Fibroblast of skin of right quadriceps (primary cell): ENCODE data around the gene TMEM184C.

ENCODE experiments used
- DNase-seq: peaks from one replicate; pipeline ENCODE4 v3.0.0-alpha.2; 2013

The TMEM184C gene

DNA sequence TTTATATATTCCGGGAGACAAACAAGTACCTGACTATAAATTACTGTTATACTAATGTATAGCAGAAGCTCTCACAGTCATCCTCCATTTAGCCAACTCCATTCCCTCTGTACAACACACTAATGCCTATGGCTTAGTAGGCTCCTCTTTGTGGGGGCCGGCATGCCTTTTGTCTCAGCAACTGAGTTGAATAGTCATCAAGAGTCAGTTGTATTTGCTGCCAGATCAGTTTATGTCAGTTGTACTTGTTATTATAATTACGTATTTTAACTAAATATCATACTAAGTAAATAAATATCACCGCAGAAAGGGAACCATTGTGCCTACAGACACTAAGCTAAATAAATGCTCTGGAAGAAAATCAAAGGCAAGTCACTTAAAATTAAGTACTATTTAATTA lies 56.9 kb downstream of the TMEM184C start:
- DNase-seq, result no peak

DNA sequence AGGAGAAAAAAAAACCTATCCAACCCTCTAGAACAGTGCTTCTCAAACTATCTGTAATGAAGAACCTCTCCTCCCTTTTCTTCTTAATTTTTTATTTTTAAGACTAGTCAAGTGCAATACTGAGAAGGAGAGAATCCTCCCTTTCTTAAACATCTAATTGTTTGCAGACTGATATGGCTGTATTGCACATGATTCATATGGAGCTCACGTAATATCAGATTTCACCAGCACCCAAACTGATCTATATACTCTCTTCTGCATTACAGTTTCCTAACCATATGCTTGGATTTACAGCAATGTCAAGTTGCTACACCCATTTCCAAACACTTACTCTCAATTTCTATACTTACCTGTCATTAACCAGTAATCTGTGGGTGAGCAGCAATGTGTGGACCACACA lies 57.3 kb downstream of the TMEM184C start:
- DNase-seq, result peak; percentile 35

DNA sequence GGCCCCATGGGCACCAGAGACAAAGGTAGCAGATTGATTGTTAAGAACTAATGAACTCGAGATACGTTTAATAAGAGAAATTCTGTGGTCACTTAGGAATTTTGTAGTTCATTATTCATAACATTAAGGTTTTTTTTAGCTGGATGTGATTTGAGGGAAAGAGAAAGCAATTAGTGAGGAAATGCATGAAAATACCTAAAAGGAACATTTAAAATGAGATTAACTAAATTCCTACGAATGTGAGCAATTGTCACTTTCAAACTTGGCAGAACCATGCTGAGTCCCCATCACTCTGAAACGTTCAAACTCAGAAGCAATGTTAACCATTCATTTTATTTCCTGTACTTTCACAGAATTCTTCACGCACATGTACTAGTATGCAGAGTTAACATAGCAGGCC lies 60.9 kb downstream of the TMEM184C start:
- no peak for DNase-seq

DNA sequence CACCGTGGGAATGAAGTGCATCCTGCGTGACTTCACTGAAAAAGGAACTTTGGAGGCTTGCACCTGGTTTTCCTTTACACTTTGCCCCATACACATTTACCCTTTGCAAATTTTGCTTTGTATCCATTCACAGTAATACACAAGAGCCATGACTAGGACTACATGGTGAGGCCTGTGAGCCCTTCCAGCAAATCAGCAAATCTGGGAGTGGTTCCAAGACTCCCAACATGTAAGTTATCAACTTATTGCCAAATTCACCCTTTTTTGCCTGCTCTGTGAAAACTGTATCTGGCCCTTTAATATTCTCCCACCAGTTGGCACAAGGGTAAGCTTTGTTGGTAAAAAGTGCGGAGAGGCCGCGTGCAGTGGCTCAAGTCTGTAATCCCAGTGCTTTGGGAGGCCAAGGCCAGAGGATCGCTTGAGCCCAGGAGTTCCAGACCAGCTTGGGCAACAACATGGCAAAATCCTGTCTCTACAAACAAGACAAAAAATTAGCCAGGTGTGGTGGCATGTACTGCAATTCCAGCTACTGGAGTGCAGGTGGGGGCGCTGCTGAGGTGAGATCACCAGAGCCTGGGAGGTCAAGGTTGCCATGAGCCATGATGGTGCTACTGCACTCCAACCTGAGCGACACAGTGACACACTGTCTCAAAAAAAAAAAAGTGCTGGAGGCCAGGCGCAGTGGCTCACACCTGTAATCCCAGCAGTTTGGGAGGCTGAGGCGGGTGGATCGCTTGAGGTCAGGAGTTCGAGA lies 61.8 kb downstream of the TMEM184C start:
- DNase-seq, result no peak

DNA sequence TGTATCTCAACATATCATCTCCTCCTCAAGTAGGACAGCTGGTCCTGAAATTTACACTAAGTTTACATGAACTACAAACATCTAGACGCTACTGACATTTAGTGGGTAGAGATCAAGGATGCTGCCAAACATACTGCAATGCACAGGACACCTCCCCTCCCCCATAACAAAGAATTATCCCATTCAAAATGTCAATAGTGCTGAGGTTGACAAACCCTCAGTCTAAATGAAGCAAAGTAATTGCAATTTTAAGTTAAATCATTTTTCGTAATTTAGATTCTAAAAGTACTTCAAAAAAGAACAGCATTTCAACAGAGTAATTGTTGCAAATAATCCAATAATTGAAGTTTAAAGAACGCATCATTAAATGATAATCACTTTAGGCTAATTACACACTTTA lies 65.6 kb downstream of the TMEM184C start:
- peak; percentile 2 for DNase-seq

DNA sequence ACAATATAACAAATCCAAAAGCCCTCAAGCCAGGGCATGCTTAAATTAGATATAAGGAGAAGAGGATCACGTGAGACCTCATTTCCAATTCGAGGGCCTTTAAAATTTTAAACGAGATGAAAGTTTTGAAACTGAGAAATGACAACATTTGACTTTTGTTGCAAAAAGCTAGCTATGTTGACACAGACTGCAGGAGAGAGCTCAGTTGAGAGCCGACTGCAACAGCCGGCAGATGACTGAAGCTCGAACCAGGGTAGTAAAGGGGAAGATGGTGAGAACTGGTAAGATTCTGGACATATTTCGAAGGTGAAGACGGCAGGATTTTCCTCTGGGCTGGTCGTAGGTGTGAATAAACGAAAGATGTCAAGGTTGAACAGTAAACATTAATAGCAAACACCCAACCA lies 66.0 kb downstream of the TMEM184C start:
- peak; percentile 10 for DNase-seq

DNA sequence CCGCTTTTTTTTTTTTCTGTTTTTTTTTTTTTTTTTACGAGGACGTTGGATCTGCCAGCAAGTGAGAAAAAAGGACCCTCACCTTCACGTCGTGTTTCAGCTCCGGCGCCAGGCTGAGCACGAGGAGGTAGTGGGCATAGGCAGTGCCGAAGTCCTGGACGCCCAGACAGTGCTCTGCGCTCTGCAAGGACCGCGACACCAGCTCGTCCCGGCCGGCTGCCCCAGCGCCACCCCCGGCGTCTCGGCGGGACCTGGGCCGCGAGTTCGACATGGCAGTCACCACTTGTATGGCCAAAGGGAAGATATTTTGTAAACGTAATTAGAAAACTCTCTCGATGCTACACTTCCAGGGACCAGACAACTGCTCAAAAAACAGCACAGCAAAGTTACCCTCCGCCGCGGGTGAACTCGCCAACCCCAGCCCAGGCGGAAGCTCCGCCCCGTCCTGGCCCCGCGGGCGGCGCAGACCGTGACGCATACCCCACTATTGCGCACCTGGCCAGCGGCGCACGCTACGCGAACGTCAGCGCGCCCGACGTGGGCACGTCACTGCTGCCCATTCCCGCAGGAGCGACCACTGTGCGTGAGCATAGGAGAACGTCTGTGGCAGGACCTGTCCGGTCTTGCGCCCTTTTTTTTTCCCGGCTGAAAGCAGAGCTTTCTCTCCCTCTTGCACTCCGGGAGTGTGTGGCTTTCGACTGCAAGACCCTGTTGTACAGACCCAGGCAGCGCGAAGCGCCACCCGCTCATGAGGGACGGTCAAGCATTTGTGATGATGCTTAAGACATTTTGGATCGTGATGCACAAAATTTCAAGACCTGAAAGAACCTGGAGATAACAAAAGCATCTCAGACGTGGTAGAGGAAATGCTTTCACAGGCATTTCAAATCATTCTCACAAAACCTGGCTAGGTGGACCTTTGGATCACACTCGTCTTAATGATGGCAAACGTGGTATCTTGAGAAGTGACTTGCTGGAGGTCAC lies 66.8 kb downstream of the TMEM184C start, which contains the start of gene PRMT9:
PRMT9 (minus strand) TSS at position 447 of the 984 bp plus-strand sequence; CDS start at position 271, 176 bp downstream.
- DNase-seq, result peak; percentile 85

DNA sequence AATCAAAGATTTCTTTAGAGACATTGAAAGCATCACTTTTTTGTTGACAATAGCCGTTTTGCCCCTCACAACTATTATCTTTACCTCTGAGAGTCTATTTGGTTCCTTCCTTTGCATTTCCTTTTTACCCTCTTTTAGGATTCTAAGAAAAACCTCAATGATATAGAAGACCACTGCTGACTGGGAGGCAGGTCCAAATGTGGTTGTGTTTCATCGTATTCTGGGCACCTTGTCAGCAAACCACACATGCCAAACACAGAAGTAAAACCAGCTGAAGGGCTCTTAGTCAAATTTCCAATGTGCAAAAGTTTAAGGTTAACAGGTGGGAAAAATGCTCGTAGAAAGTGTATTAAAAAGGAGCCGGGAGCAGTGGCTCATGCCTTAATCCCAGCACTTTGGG lies 71.9 kb downstream of the TMEM184C start:
- DNase-seq, result no peak

DNA sequence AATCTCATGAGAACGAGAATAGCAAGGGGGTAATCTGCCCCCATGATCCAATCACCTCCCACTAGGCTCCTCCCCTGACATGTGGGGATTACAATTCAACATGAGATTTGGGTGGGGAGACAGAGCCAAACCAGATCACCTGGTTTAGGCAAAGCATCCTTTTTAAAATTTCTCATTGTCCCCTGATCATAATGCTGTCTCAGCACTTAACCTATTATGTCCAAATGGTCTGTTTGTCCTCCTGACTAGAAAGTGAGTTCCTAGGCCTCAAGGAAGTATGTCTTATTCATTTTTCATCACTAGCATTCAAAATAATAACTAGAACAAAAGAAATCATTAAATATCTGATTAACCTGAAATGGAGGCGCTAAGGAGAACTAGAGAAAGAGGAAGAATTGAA lies 74.6 kb downstream of the TMEM184C start:
- no peak for DNase-seq

DNA sequence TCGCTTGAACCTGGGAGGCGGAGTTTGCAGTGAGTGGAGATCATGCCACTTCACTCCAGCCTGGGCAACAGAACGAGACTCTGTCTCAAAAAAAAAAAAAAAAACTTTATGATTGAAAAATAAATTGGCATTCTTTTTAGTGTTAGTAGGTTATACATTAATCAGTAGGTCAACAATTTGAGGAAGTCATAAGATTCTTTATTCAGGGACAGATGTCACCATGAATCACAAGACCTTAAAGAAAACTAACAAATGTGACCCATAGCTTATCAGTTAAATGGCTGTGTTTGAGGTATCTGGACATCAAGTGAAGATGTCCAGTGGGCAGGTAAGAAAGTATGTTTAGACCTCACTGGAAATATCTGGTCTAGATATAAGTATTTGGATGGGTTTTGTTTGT lies 76.0 kb downstream of the TMEM184C start:
- no peak for DNase-seq

DNA sequence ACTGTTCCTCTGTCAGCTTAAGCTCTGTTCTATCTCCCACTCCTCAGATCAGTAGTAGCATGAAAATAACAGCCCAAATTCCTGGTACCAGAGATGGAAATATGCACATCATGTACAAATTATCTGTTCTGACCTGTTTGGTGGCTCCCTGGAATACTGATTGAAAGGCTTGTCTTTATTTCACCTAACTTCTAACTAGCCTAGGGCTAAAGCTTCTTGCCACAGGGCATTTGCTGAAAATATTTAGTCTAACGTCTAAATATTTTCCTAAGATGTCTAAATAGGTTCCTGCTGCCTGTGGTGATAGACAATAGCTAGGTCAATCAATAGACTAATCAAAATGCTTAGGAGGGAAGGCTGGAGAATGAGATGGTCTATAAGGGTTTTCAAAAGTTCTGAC lies 79.7 kb downstream of the TMEM184C start:
- DNase-seq, result no peak

DNA sequence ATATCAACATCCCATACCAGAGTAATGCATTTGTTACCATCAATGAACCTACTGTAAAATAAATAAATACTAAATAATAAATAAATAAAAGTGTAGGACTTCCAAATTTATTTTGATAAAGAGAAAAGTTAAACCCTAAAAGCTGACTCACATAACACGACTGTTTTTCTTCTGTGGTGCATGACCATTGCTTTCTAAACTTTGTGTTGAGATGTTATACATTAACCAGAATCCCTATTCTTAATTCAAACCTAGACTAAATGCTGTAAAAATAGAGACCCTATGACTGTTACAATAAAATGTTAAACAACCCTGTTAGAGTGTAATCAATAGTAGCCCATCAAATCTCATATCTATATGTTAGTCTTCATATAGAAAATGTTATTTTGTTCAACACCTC lies 87.6 kb downstream of the TMEM184C start:
- DNase-seq, result no peak

DNA sequence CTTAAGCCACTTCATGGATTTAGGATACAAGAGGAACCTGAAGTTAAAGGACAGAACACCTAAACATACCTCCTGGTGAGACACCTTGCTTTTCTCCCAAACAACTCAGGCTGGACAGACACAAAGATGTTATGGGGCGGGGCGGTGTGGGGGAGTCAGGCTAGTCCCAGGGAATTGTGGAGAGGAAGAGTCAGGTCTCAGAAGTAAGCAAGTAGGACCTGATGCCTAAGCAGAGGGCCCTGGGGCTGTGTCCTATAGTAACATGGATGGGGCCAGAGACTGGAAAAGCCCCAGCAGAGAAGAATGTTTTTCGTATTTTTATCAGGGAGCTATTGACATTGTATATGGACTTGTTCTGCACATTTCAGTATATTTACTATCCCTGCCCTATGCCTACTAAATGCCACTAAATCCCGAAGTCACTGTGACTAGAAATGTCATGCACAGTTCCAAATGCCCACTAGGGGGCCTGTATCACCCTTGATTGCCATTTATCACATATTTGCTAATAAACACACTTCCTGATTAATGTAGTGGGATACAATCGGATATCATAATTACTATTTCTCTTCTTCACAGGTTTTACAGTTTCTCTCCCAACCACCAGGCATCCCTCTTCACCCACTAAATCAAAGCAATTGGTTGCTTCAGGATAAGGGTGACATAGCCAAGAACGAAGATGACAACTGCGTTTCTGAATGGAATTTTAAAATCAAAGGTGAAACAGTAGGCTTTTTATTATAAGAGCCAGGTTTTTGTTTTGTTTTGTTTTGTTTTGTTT lies 90.9 kb downstream of the TMEM184C start:
- peak; percentile 48 for DNase-seq

DNA sequence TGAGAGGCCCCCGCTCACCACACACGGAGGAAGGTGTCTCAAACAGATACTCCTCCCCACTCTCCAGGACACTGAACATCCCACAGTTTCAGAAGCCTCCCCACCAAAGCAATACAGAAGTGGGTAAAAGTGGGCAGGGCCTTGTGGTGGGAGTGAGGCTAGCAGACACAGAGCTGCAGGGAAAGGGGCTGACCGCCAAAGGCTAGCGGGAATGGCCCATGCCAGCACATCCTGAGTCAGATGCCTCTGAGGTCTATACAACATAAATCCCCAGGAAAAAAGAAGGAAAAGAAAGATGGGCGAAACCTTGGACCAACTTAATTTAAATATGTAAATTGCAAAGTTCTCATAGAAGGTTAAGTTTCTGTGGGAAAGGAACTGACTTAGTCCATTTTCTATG lies 92.8 kb downstream of the TMEM184C start:
- peak; percentile 41 for DNase-seq

DNA sequence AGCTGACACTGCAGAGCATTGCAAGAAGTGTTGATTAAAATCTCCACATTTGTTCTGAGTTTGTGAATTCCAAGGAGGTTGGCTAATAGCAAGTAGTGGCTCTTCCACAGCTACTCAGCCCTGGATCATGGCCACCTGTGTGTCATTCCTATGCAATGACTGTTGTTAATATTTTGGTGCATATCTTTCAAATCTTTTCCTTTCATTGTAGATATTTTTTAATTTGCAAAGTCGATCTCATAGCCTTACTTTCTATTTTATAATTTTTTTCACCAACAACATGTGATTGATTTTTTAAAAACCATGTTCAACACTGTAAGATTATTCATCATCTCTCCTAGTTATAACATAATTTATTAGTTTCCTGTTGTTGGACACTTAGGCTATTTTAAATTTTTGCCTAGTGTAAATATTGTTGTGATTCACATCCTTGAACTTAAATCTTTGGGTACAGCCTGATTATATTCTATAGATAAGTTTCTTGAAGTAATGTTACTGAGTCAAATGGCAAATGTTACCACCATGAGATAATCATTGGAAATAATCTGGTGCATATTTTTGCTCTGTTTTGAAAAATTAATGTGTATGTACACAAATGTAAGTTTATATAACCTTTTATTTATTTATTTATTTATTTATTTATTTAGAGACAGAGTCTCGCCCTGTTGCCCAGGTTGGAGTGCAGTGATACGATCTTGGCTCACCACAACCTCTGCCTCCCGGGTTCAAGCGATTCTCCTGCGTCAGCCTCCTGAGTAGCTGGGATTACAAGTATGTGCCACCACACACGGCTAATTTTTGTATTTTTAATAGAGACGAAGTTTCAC lies 97.6 kb downstream of the TMEM184C start:
- peak; percentile 93 for DNase-seq

DNA sequence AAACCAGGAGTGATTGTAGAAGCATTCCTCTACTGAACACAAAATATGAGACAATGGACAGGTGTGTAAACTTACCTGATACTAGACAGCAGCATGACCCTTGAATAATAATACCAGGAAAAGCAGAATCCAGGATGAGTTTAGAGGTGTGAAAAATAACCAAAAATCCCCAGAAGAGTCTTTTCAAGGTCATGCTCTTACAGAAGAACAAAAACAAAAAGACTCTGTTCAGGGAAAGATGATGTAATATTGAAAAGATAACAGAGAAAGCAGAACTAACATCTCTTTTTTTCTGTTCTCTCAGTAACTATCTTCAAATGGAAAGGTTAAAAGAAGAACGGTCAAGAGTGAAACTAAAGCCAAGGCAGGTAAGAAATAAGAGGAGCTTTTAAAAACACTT lies 100.7 kb downstream of the TMEM184C start:
- DNase-seq, result no peak
